HG02943 (cell line): ENCODE data around the gene RBM44.

Source experiments
- ATAC-seq: cut with Tn5 transposase; IDR thresholded peaks from one replicate; pipeline ENCODE4 v1.9.1; 2021; ENCODE audit warnings: mild to moderate bottlenecking, low read depth, moderate library complexity; ENCODE audit not compliant: unreplicated experiment

RBM44 gene

DNA sequence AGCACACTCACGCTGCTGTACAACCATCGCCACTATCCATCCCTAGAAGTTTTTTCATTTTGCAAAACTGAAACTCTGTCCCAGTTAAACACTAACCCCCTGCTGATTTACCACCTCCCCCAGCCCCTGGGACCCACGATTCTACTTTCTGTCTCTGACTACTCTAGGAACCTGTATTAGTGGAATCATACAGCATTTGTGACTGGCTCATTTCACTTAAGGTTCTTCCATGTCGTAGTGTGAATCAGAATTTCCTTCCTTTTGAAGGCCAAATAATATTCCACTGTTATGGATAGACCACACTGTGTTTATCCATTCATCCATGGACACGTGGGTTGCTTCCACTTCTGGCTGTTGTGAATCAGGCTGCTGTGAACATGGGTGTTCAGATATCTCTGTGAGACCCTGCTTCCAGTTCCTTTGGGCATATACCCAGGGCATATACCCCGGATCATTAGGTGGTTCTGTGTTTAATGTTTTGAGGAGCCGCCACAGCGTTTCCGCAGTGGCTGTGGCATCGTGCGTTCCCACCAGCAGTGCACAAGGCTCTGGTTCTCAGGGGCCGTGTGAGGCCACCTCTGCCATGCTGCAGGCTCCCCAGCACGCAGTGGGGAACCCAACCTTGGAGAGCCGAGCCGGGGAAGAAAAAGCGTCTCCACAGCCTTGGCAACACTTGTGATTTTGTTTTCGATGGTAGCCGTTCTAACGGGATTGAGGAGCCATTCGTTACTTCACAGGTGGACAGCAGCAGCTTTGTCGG is 70.9 kb downstream of the RBM44 start:
- no peak for ATAC-seq

GRCh38 chr2:237870126-237870525 is 71.5 kb downstream of the RBM44 start:
- ATAC-seq = no peak

DNA sequence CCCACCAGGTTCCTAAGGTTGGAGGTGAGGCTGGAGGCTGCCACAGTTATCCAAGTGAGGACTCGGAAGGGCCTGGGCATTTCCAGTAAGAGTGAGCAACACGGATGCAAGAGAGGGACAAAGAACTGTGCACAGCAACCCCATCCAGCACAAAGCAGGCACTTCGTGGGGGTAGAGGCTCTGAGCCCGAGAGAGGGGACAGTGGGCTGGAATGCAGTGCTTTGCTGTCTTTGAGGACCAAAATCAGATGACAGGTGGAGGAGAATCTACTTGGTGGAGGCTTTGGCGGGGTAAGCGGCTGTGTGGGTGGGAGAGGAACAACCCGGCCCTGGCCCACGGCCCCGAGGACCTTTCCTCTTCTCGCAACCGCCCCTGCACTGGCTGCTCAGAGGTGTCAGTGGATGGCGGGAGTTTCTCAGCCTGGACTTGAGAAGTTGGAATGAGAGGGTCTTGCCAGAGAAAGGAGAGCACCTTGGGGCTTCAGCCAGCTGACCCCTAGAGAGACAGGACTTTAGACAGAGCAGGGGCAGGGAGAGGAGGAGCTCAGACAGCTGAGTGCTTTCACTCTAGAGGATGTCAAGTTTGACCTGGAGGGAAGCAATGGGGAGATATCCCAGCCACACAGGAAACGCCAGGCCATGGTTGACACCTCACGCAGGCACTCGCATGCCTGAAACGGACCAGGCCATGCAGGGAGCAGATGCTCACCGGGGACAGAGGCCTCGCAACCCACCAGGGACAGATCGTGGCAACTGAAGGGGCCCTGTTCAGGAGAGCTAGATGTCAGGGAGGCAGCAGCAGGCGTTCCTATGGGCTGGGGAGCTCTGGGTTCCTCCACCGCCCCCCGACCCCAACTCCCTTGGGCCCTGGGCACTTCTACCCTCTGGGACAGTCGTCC is 72.4 kb downstream of the RBM44 start:
- no peak for ATAC-seq

- ATAC-seq = no peak
These were observed 73.8 kb downstream of the RBM44 start for GRCh38 chr2:237872178-237872887.

DNA sequence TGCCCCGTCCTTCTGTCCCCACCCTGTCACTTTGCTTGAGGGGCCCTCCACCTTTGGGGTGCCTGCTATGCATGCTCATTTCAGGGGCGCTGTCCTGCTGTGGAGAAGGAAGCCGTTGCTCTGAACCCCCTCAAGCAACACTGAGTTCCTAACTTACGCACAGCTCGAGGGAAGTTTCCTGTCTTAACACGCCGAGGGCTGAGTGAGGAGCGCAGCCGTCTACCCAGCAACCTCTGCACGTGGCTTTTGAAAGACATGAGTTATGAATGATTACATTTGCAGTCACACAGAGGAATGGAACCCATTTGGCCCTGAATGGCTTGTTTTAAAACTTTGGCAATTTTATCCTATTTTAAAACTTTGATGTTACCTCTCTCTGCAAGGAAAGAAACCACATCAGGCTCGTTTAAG is 74.8 kb downstream of the RBM44 start:
- no peak for ATAC-seq

- no peak for ATAC-seq
These were observed 75.4 kb downstream of the RBM44 start for GRCh38 chr2:237873897-237874551.

DNA sequence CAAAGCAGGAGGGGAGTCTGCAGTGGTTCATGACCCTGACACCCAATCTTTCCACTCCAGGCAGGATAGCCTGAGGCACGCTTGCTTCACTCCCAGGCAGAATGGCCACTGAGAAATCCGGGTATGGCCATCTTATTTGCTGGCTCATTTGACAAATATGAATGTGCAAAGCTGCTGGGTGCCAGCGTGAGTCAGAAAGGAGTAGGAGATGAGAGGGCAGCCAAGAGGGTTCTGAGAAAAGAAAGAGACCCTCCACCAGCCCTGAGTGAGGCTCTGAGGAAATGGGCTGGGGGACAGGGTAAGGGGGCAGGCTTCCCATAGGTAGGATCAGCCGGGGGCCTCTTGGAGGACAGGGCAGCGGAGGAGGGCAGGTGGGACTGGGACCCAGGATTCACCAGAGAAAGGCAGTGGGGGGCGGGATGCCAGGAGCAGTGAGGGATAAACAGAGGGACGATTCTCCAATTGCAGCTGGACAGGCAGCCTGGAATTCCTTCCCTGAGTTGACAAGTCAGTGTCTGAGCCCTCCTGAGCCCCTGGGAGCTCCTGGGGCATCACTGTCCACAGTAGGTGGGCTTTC is 76.1 kb downstream of the RBM44 start:
- ATAC-seq = no peak

DNA sequence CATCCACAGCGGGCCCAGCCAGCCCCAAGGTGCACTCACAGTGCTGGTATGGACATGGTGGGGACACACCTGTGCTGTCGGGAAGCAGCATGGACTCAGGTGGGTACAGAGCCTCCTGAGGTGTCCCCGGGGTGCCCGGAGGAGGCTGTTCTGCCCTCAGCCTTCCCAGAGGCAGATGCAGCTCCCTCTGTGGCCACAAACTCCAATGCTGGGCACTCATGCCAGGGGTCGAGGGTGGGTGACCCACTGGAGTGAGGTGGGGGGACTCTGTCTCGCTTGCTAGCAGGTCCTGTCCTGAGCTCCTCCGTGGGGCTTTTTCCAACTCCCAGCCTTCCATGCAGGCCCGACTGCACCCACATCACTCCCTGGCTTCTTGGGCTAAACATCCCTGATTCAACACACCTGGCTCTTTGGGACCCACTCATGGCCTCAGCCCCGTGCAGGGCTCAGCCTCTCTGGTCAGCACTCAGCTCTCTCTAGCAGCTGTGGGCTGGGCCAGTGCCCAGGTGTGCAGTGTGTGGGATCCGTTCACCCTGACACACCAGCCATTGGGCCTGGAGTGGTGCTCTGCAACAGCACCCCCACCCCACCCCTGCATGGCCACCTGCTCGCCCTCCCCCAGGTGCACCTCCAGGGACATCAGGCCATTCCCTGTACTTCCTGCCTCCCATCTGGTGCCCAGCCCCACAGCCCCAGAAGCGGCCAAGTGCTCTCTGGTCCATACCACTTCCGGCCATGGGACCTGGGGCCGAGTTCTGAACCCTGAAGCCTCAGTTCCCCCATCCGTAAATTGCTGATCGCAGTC is 76.9 kb downstream of the RBM44 start:
- ATAC-seq = no peak

DNA sequence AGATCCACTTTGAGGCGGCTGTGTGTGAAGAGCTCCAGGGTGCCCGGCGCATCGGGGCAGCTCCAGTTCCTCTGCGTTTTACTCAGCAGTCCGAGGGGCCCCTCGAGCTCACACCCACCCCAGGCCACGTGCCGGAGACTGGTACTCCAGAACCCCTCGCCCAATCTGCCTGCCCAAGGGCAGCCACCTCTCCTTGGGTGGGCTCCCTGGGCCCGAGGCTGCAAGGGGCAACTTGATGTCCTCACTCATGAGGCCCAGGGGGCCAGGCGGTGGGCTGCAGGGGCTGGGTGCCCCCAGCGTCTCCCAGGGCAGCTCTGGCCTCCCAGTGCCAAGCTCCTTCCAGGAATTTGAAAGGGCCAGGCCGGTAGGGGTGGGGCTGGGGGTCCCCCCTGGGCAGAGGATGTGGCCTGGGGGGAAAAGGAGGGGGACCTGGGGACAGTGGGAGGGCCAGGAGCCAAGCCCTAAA is 77.5 kb downstream of the RBM44 start:
- ATAC-seq = no peak

DNA sequence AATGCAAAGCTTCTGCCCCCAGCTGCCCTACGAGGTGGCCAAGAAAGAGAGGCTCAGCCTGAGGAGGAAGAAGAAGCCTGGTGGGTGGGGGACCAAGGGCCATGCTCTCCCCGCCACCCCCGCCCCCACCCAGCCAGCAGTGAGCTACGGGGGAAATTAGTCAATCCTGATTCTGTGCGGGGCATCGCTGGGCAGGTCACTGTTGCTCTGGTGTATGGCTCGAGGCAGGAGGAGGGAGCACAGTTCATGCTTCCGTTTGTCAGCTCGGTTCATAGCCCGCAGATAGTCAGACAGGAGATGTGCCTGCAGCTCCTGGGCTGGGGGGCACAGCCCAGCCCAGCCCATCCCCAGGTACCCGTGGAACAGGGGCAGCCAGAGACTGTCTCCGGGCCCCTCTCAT is 78.0 kb downstream of the RBM44 start:
- no peak for ATAC-seq

GRCh38 chr2:237876951-237877491 is 78.4 kb downstream of the RBM44 start:
- no peak for ATAC-seq

DNA sequence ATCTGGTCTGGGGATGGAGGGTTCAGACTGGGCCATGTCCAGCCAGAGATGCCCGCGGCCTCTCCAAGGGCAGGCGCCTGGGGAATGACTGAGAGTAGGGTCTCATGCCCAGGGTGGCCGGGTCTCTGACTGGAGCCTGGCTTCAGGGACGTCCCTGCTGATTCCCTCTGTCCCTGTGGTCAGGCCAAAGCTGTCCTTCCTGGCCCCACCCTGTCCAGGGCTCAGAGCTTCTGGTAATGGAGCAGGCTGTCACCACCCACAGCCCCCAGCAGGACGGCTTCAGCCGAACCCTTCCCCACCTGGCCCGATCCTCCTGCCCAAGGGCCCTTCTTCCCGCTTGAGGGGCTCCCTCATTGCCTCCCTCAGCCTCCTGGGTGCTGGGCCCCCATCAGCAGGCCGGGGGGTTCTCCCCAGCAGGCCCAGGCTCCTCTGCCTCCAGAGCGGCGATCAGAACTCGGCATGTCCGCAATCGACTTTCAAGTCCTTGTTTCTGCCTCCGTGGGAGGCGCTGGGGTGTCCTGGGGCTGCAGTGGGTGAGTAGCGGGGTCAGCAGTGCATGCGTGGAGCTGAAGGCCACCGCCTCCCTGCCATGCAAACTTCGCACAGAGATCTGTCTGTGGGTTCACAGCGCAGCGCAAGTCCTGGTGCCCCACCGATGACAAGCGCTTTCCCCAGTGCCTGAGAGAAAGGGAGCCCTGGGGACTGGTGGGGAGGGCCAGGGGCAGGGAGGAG is 79.2 kb downstream of the RBM44 start:
- ATAC-seq = no peak

GRCh38 chr2:237878321-237879057 is 79.9 kb downstream of the RBM44 start:
- ATAC-seq = no peak

GRCh38 chr2:237879058-237879430 is 80.5 kb downstream of the RBM44 start:
- no peak for ATAC-seq

DNA sequence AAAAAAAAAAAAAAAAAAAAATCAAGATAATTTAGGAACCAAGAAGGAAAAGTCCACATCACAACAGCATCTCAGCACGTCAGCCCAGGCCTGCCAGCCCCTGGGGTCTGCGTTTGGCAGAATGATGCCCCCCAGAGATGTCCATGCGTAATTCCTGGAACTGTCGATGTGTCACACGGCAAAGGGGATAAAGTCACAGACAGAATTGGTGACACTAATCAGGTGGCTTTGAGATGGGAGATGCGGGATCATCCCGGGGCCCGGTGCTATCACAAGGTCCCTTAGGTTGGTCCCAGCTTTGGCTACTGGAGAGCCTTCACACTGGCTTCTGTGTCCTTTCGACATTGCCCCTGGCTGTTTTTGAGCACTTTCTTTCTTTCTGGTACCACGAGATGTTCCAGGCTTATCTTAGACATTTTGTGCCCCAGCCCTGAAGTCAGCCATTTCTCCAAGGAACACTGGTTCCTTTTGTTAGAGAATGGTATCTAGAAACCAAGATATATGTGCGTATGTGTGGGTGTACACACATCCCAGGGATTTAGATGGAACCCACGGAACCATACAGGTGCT is 81.5 kb downstream of the RBM44 start:
- no peak for ATAC-seq

GRCh38 chr2:237882510-237883481 is 84.2 kb downstream of the RBM44 start:
- no peak for ATAC-seq
